Measurements from ENCODE around the gene TTLL5.

The TTLL5 gene, protein sequence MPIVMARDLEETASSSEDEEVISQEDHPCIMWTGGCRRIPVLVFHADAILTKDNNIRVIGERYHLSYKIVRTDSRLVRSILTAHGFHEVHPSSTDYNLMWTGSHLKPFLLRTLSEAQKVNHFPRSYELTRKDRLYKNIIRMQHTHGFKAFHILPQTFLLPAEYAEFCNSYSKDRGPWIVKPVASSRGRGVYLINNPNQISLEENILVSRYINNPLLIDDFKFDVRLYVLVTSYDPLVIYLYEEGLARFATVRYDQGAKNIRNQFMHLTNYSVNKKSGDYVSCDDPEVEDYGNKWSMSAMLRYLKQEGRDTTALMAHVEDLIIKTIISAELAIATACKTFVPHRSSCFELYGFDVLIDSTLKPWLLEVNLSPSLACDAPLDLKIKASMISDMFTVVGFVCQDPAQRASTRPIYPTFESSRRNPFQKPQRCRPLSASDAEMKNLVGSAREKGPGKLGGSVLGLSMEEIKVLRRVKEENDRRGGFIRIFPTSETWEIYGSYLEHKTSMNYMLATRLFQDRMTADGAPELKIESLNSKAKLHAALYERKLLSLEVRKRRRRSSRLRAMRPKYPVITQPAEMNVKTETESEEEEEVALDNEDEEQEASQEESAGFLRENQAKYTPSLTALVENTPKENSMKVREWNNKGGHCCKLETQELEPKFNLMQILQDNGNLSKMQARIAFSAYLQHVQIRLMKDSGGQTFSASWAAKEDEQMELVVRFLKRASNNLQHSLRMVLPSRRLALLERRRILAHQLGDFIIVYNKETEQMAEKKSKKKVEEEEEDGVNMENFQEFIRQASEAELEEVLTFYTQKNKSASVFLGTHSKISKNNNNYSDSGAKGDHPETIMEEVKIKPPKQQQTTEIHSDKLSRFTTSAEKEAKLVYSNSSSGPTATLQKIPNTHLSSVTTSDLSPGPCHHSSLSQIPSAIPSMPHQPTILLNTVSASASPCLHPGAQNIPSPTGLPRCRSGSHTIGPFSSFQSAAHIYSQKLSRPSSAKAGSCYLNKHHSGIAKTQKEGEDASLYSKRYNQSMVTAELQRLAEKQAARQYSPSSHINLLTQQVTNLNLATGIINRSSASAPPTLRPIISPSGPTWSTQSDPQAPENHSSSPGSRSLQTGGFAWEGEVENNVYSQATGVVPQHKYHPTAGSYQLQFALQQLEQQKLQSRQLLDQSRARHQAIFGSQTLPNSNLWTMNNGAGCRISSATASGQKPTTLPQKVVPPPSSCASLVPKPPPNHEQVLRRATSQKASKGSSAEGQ (N-terminal part only)

DNA sequence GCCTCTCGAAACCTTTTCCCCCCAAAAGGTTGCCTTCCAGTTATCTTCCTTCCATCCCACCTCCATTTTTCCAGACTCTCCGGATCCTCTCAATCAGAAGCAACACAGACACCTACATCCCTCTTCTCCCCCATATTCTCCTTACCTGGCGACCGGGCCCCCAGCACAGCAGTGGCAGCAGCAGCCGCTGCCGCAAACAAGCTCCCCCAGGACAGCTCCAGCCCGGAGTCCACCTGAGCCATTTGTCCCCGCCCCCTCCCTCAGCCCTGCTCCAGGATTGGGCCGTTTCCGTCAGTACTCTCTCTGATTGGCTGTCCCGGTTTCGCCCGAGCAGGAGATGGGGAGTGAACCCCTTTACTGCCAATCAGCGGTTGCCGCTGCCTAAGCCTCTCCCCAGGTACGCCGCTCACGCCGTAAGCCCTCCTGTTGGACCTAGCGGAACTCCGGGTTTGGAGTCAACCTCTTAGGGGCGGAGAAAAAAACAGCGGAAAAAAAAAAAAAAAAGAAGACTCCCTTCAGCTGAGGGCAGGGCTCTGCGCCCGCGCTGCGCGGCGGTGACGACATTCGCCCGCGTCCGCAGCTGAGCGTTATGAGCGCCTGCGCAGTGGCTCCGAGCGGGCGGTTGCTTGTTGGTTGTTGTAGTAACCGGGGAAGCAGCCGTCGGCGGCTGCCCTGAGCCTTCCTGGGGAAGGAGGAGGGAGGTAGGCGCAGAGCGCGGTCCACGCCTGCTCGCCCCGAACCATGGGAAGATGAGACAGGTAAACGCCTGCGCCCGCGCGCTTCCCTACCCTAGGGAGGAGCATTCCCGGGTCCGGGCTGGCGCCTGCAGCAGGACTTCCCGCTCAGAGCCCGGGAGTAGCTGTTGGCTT is at the start of gene TTLL5, which contains the start of gene ERG28:
TSS of gene TTLL5 (plus strand) at position 617 of the 869 bp plus-strand sequence. CDS start 1,904 bp downstream, outside the sequence.
TSS of gene ERG28 (minus strand) at position 247 of the 869 bp plus-strand sequence. CDS start 3,374 bp downstream, outside the sequence.
- peak; percentile 99 for DNase-seq

DNA sequence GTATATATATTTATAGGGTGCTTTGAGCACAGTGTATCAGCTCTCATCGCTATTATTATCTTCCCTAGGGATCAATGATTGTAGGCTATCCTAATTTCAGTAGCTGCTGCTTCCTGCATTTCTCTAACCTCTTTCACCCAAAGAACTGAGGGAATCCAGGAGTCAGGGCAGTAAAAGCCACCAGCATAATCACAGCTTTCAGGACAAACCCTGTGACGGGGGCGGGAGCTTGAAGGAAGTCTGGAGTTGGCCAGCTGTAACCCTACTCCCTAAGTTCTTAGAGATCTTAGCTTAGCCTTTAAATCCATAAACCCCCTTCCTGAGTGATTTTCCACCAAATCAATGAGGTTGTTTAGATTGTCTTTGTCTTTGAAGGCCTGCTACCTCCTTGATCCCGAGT is 48.9 kb upstream of the TTLL5 start:
- DNase-seq = no peak

DNA sequence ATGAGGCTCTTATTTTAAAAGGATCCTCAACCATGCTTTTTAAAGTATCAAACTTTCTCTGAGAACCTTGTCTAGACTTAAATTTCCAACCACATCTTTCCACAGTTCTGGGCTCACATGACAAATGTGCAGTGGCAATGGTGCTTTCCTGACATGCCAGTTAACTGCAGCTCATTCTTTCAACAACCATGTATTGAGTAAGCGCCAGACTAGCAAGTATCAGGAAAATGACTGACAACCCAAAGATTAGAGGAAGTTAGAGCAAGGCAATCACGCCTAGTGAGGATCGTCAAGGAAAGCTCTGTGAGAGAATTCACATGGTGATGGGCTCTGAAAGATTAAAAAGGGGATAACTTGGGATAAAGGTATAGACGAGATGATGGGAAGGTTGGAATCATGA is 46.9 kb upstream of the TTLL5 start:
- no peak for DNase-seq

- no peak for DNase-seq
These were observed 45.8 kb upstream of the TTLL5 start for GRCh38 chr14:75615200-75615599.

DNA sequence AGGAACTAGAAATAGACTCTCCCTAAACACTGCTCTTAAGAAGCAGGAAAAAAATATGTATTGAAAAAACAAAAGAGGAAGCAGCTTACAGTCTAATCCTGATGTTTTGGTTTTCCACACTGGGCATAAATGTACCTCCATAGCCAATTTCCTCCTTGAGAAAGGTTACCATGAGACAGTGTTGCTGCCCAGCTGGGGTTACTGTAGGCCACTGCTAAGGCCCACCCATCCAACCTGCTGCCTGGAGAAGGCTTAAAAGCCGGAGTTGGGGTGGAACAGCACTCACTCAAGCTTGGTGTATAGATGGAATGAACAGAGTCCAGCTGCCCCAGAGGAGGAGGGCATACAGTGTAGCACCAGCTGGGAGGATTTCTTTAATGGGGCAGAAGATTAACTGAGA is 41.5 kb upstream of the TTLL5 start:
- DNase-seq = no peak

- no peak for DNase-seq
These were observed 36.0 kb upstream of the TTLL5 start for GRCh38 chr14:75625034-75625433.

DNA sequence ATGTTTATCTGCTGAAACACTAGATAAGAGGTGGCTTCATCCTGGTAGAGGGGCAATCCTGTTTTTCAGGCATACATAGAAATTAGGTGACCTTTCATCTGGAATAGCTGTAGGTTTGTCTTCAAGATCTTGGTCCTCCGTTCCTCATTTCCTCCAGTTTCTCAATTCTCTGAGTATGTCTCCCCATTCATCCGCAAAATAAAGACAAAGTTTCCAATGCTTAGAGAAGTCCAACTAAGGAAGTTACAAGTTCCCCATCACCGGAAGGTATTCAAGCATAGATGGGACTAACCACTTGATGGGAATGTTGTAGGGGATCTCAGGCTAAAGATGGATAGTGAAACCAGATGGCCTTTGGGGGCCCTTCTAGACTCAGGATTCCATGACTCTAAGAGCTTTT is 34.6 kb upstream of the TTLL5 start:
- DNase-seq = no peak

- DNase-seq = no peak
These were observed 34.2 kb upstream of the TTLL5 start for GRCh38 chr14:75626863-75627262.

- no peak for DNase-seq
These were observed 33.6 kb upstream of the TTLL5 start for GRCh38 chr14:75627406-75627805.

GRCh38 chr14:75628816-75629215 is 32.2 kb upstream of the TTLL5 start:
- DNase-seq = no peak

GRCh38 chr14:75630695-75631452 is 30.2 kb upstream of the TTLL5 start:
- DNase-seq = no peak

DNA sequence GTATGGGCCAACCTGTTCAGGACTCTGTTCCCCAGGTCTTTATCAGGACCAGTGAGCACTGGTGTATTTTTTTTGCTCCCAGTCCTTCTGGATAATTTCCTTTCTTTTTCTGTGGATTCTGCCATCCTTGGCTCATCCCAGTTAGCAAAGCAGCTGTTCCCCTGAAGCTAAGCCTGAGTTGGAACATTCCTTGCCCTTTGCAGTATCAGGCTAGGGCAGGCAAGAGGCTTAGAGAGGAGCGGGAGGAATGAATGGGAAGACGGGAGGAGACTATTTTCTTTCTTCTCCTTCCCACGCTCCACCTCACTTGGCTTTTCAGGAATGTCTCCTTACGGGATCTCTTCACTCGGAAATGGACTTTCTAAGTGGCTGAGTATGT is 29.6 kb upstream of the TTLL5 start:
- DNase-seq = no peak

GRCh38 chr14:75634848-75635247 is 26.2 kb upstream of the TTLL5 start:
- DNase-seq = no peak

GRCh38 chr14:75636100-75636692 is 24.9 kb upstream of the TTLL5 start:
- DNase-seq = no peak

DNA sequence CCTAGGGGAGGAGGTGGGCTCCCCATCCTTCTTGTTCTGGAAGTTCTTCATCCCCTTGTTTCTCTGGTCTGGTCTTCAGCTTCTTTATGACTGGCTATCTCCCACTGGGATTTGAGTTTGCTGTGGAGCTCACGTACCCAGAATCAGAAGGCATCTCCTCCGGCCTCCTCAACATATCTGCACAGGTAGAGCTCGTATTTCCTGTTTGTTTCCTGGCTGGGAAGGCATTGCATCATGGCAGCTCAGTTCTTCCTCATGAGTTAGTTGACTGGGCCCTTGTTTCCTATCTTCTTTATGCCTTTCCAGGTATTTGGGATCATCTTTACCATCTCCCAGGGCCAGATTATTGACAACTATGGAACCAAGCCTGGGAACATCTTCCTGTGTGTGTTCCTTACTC is 20.2 kb upstream of the TTLL5 start:
- DNase-seq = no peak

GRCh38 chr14:75643985-75644384 is 17.1 kb upstream of the TTLL5 start:
- no peak for DNase-seq

- no peak for DNase-seq
These were observed 16.0 kb upstream of the TTLL5 start for GRCh38 chr14:75645056-75645455.

DNA sequence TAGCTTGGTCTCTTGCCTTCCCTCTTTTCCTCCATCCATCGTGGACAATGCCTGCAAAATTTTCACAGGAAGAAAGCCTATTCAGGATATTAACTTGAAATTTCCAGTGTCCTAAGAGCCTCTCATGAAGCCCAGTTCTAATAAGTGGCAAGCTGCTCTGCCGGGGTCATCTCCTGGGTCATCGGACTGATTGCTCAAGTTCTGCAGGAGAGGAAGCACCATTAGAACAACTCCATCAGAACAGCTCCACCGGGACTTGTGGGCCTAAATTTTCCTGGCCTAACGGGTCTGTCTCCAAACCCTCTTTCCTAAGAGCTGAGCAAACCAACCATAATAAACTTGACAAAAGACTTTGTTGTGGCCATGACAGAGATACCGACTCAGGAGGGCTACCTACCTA is 14.3 kb upstream of the TTLL5 start:
- no peak for DNase-seq

DNA sequence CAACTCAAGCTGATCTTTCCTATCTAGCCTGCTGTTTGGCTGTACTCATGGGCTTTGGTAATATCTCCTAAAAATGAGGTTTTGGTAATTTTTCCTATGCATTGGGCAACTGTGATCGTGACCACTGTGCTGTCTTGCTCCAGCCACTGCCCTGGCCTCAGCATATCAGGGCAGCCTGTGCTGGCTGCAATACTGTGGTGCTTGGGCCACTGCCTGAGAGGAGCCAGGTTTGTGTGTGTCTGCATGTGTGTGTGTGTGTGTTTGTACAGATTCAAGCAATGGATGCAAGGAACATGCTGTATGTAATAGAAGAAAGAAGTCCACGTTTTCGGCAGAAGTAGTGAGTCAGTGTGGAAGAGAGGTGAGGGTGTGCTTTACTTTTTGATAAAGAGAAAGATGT is 13.4 kb upstream of the TTLL5 start:
- no peak for DNase-seq

- no peak for DNase-seq
These were observed 12.8 kb upstream of the TTLL5 start for GRCh38 chr14:75648066-75648838.

Data from stimulated activated naive CD4-positive, alpha-beta T cell treated with Interleukin-2 at 50 U/mL for 16 hours (primary cell).